Dermis blood vessel endothelial cell (primary cell): ENCODE results near the gene MSL3. TPM values are rescaled to one million over a fixed set of nuclear protein-coding genes. Genes with fewer than 3 reads are reported as not detected.

Source experiments
- DNase-seq: peaks from one replicate; pipeline ENCODE4 v3.0.0; 2010
- total RNA-seq: library from RNA; depleted of rRNA; stranded (reverse); fragments of >200 nt; gene quantifications from 2 replicates; pipeline ENCODE4 v1.2.3, GENCODE V29; 2014

MSL3 gene, protein sequence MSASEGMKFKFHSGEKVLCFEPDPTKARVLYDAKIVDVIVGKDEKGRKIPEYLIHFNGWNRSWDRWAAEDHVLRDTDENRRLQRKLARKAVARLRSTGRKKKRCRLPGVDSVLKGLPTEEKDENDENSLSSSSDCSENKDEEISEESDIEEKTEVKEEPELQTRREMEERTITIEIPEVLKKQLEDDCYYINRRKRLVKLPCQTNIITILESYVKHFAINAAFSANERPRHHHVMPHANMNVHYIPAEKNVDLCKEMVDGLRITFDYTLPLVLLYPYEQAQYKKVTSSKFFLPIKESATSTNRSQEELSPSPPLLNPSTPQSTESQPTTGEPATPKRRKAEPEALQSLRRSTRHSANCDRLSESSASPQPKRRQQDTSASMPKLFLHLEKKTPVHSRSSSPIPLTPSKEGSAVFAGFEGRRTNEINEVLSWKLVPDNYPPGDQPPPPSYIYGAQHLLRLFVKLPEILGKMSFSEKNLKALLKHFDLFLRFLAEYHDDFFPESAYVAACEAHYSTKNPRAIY
- total RNA-seq: 36.0 and 40.0 TPM in 2 replicates

GRCh38 chrX:11757719-11758399 lies at the start of gene MSL3:
Gene MSL3 (plus strand): TSS chrX:11758237. CDS start chrX:11758264, 27 bp downstream.
- peak; percentile 76 for DNase-seq

DNA sequence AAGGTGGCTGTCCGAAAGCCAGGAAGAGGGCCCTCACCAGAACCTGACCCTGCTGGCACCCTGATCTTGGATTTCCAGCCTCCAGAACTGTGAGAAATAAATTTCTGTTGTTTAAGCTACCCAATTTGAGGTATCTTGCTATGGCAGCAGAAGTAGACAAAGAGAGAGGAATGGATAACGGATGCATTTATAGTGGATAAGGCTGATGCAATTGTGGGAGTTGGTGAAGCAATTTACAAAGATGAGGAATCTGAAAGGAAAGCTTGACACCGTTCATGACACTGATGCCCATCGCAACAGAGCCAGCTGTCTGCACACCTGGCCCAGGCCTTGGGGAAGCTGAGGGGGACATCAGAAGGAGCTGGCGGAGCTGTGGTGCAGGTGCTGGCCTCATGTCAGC lies 35.7 kb upstream of the MSL3 start:
- no peak for DNase-seq

GRCh38 chrX:11724122-11725017 lies 33.7 kb upstream of the MSL3 start:
- DNase-seq: peak; percentile 50

DNA sequence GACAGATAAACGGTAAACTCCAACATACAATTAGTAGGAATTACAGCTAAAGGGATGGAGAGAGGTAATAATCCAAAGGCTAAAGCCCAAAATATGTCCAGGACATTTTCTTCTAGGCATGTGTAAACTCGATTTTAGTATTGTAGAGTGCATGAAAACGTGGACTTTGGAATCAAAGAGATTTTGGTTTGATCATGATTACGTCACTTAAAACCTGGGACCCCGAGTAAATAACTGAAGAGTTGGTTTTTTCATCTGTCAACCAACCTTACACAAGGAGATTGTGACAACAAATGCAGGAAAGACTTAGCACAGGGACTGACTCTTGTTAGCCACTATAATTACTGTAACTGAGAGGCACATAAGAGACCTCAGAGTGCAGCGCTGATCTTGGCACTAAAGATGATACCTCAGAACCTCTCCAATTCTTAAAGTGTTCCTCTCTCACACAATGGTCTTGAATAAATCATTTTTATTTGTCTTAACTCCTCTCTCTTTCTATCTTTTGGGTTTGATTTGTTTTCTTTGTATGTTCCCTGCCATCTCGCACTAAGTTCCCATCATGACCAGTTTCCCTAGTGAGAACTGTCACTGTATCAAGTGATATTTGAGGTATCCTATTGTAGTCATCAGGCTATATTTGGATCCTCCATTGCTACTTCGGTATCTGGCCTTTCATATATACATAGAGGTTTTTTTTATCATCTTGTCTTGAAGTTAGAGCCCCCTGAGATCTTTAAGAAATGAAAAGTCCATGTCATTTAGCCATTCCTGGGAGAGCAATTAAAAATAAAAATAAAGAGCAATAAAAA lies 32.2 kb upstream of the MSL3 start:
- no peak for DNase-seq

DNA sequence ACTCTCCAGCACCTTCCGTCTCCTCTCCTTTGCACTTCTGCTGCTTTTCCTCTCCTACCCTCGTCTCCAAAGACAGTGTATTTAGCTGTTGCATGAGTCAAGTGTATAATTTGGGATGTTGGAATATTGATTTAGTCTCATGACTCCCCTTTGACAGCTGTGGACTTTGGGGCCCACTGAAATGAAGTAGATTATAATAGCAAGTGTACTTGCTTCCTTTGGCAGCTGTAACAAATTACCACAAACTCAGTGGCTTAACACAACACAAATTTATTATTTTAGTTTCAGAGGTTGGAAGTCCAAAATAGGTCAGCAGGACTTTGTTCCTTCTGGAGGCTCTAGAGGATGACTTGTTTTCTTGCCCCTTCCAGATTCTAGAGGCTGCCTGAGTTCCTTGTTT lies 29.5 kb upstream of the MSL3 start:
- DNase-seq: no peak

- DNase-seq: no peak
Measured at GRCh38 chrX:11733614-11734013, 24.4 kb upstream of the MSL3 start.

DNA sequence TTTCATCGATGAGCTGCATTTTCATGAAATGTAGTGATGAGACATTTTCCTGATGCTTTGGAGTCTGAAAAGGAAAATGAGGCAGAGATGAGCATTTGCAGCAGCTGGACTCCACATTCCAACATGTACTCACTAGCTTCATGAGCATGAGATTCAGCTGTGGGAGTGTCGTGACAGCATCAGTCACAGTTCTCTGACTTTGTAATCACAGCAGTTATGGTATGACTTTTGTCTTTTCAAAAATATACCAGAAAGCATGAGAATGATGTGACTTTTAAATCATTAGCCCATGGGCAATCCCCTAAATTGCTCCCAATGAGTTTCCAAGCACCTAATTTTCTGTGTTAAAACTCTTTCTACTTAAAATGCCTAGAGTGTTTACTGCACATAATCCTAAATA lies 18.3 kb upstream of the MSL3 start:
- no peak for DNase-seq

- DNase-seq: no peak
Measured at GRCh38 chrX:11740794-11741193, 17.2 kb upstream of the MSL3 start.

DNA sequence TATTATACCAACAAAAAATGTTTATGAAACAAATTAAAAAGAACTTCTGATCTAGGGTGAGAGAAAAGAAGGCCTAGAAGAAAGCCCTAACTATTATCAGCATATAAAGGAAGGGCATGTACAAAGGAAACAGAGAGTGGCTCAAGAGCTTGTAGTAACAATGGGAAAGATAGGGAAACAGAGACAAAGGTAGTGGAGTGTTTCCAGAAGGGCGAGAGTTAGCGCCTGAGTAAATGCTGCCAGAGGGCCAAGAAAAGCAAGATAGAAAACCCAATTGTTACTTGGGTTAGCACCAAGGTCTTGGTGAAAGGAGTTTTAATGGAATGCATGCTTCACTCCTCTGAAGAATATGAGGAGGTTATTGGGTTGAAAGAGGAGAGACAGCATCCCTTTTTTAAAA lies 16.5 kb upstream of the MSL3 start:
- DNase-seq: no peak

- DNase-seq: no peak
Measured at GRCh38 chrX:11745881-11746280, 12.2 kb upstream of the MSL3 start.

DNA sequence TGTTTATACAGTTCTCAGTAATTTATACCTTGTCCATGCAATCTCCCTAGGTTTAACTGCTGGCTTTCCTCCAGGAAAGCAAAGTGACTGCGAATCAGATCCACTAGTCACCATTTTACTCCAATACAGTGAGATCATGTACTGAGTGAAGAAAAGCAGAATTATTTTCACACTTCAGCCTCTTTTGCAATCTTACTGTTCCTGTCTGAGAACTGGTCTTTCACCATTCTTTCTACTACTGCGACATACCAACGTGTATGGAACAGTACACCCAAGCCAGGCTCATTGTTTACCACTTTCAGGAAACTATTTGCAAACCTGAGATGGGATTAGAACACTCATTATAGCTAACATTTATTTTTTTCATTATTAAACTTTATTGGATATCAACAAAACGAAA lies 8.0 kb upstream of the MSL3 start:
- no peak for DNase-seq

DNA sequence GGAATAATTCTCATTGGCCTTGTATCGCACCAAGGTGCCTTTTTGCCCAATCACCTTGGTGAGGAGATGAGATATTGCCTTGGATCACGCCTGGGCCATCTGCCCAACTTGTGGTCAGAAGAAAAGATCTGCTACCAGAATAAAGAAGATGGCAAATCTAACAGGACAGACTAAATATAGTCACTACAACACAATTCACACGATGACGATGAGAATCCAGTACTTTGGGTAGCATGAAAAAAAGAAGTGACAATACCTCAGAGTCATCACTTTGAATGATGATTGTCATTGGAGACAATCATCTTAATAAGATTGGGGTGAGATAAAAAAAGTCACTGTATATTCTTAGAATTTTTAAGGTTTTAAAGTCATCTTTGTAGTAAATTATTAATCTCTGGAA lies 7.3 kb upstream of the MSL3 start:
- no peak for DNase-seq

- no peak for DNase-seq
Measured at GRCh38 chrX:11751261-11751660, 6.8 kb upstream of the MSL3 start.

- no peak for DNase-seq
Measured at GRCh38 chrX:11753668-11754067, 4.4 kb upstream of the MSL3 start.

DNA sequence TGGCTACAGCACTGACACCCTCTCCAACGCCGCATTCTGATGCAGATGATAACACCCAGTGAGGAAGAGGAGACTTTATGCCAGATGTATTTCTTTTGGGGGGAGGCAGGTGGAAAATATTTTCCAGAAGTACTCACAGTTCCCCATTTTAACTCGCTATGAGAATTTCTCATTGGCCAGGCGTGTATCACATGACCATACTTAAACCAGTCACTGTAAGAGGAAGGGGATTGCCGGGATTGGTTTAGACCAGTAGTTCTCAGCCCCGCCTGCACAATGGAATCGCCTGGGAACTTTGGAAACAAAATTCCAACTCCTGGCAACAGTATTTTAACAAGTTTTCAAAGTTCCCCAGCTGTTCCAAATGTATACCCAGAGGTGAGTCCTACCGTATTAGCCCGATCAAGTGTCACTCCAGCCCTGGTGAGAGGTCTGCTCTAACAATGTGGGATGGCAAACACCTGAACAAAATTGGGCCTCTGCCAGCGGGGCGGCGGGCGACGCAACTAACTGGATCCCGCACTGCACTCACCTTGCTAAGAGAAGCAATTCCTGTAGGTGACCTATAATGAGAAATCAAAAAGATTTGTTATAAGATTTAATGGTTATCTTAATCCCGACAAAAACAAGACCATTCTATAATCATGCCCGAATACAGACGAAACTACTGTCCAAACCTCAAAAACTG lies 2.9 kb upstream of the MSL3 start:
- no peak for DNase-seq

GRCh38 chrX:11755724-11756123 lies 2.3 kb upstream of the MSL3 start:
- DNase-seq: no peak

GRCh38 chrX:11756354-11757318 lies 1.4 kb upstream of the MSL3 start:
- no peak for DNase-seq

DNA sequence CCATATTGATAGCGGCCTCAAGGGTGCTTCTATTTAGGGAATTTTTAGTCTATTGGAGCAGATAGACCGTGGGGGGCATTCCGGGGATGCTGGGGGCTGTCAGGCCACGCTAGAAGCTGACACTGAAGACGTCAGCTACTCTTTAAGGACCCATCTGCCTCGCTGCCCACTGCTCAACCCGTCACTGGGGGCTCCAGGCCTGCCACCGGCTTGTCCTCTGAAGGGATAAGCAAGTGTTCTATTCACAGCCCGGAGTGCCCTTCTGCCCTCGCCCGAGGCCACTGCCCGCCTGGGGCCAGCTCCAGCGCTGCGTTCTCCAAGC lies 679 bp upstream of the MSL3 start:
- no peak for DNase-seq

- peak; percentile 87 for DNase-seq
Measured at GRCh38 chrX:11758400-11759171, 549 bp downstream of the MSL3 start.

DNA sequence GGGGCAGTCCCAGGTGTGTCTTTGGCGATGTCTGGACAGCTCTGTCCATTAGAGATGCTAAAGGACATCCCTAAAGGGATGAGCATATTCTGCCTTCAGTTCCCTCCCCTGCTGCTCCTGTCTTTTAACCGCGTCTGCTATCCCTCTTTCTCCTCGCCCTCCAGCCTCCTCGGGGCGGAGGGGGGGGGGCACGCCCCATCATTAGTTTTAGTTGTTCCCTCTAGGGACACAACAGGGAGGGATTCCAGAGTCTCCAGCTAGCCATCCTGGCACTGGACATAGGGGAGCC lies 1.1 kb downstream of the MSL3 start:
- no peak for DNase-seq
